VCaP (cell line): ENCODE measurements around the gene TTLL9.
A peak's percentile ranks its signal among the peaks of the same experiment; 100 is the strongest.

Source experiments
- H3K27ac ChIP-seq: fragments of 450-650 bp; 2 replicates; pipeline ENCODE4 v1.5.1; 2017
- CTCF ChIP-seq: fragments of 450-650 bp; conservative IDR thresholded peaks from 2 replicates; pipeline ENCODE4 v1.5.1; 2017; ENCODE audit warnings: mild to moderate bottlenecking, moderate library complexity

TTLL9 gene

GRCh38 chr20:31869942-31870725 lies at the start of gene TTLL9, which contains the start of gene DUSP15:
TSS of gene TTLL9 (plus strand) at chr20:31870634. CDS start at chr20:31871127, 493 bp downstream.
TSS of gene DUSP15 (minus strand) at chr20:31870527. CDS start at chr20:31870337, 190 bp downstream.
- H3K27ac ChIP-seq, result peak within 1 kb of the TSS; percentile 65; the same call in 1 of the 2 replicates
- no peak for TF ChIP-seq CTCF

GRCh38 chr20:31821427-31821826 lies 49.0 kb upstream of the TTLL9 start:
- no peak for TF ChIP-seq CTCF
- no peak overlapping the region for H3K27ac ChIP-seq

GRCh38 chr20:31822421-31823330 lies 47.8 kb upstream of the TTLL9 start:
- peak; percentile 98 for TF ChIP-seq CTCF

GRCh38 chr20:31823360-31824124 lies 46.9 kb upstream of the TTLL9 start:
- peak overlapping the region; percentile 34; the same call in 1 of the 2 replicates for H3K27ac ChIP-seq
- no peak for TF ChIP-seq CTCF

More at GRCh38 chr20:31822421-31823330, 47.8 kb upstream of the TTLL9 start:
- peak overlapping the region; percentile 34; the same call in 1 of the 2 replicates for H3K27ac ChIP-seq

- peak overlapping the region; percentile 26; the same call in 1 of the 2 replicates for H3K27ac ChIP-seq
- no peak for TF ChIP-seq CTCF
These were observed 46.3 kb upstream of the TTLL9 start for GRCh38 chr20:31824125-31824485.

- no peak for TF ChIP-seq CTCF
- peak overlapping the region; percentile 26; the same call in 1 of the 2 replicates for H3K27ac ChIP-seq
These were observed 45.7 kb upstream of the TTLL9 start for GRCh38 chr20:31824554-31825313.
